HG03469 (cell line): ENCODE measurements around the gene UBAP2L.
"Not testable (repeated sequence)": the region's sequence is repeated elsewhere in the genome, so short reads cannot be mapped to it uniquely, and the experiment has no call there.

Source experiments
- ATAC-seq: cut with Tn5 transposase; IDR thresholded peaks from one replicate; pipeline ENCODE4 v1.9.1; 2021; ENCODE audit warnings: mild to moderate bottlenecking, moderate library complexity, moderate number of reproducible peaks; ENCODE audit not compliant: unreplicated experiment

UBAP2L gene

DNA sequence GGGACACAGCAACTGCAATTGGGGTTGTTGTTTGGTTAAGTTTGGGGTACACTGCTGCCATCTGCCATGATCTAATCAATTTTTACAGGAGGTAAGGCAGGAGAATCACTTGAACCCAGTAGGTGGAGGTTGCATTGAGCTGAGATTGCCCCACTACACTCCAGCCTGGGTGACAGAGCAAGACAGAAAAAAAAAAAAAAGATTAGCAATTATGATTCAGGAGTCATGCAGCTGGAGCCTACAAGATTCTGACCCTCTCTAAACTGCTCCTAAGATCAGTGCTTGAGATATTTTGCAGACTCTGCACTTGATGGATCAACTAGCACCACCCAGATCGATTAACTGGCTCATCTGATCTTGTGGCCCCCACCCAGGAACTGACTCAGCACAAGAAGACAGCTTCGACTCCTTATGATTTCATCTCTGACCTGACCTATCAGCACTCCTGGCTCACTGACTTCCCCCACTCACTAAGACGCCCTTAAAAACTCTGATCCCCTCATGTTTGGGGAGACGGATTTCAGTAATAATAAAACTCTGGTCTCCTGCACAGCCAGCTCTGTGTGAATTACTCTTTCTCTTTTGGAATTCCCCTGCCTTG, 87.0 kb downstream of the UBAP2L start:
- ATAC-seq: not testable (repeated sequence)

- not testable (repeated sequence) for ATAC-seq
Observed at GRCh38 chr1:154309136-154309535, 88.4 kb downstream of the UBAP2L start.

GRCh38 chr1:154312229-154313065, 91.7 kb downstream of the UBAP2L start:
- not testable (repeated sequence) for ATAC-seq

- no peak for ATAC-seq
Observed at GRCh38 chr1:154313066-154313356, 92.3 kb downstream of the UBAP2L start.

DNA sequence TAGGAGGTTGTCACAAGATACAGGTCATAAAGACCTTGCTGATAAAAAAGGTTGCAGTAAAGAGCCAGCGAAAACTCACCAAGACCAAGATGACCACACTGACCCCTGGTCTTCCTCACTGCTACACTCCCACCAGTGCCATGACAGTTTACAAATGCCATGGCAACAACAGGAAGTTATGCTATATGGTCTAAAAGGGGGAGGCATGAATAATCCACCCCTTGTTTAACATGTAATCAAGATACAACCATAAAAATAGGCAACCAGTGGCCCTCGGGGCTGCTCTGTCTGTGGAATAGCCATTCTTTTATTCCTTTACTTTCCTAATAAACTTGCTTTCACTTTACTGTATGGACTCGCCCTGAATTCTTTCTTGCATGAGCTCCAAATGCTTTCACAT, 93.5 kb downstream of the UBAP2L start:
- not testable (repeated sequence) for ATAC-seq

- ATAC-seq: no peak
Observed at GRCh38 chr1:154316704-154317103, 95.9 kb downstream of the UBAP2L start.

DNA sequence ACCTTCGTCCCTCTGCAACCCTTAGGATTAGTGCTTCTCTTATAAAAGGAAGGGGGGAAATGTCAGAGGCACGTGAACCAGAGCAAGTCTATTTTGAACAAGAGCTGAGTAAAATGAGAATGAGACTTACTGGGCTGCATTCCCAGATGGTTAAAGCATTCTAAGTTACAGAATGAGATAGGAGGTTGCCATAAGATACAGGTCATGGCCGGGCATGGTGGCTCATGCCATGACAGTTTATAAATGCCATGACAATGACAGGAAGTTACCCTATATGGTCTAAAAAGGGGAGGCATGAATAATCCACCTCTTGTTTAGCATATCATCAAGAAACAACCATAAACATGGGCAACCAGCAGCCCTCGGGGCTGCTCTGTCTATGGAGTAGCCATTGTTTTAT, 97.6 kb downstream of the UBAP2L start:
- ATAC-seq: no peak
